A673 (cell line): ENCODE measurements around the gene HMGN3. TPM values are rescaled to one million over a fixed set of nuclear protein-coding genes. Genes with fewer than 3 reads are reported as not detected.

Experiments used
- BruUV-seq: library from RNA; stranded (reverse); fragments of 400-500 nt; replicated peaks from 2 replicates; lab custom pipeline; 2021; lab: Mats Ljungman, UMichigan
- CTCF ChIA-PET: fragments of 300-600 bp; sonication (Branson Sonifier 250); formaldehyde crosslinking; loops from one replicate; lab custom pipeline; 2022; ENCODE audit warnings: antibody characterized with exemption; lab: Charles Lee
- POLR2A ChIA-PET: fragments of 300-600 bp; sonication (Branson Sonifier 250); formaldehyde crosslinking; loops from one replicate; lab custom pipeline; 2022; ENCODE audit warnings: antibody characterized with exemption; ENCODE audit not compliant: low non-redundant PET; lab: Charles Lee
- DNase-seq: peaks from one replicate; pipeline ENCODE4 v3.0.0-alpha.2; 2015; ENCODE audit warnings: low spot score
- H3K27ac ChIP-seq: fragments of 200-600 bp; sonication (generic); 2 replicates; pipeline ENCODE4 v1.5.1; 2016; ENCODE audit warnings: mixed run types, low read depth, mild to moderate bottlenecking, mixed read lengths, antibody characterized with exemption, low read length; ENCODE audit not compliant: poor library complexity, severe bottlenecking
- H3K27me3 ChIP-seq: fragments of 200-600 bp; sonication (generic); replicated peaks from 2 replicates; pipeline ENCODE4 v1.6.1; 2017; ENCODE audit warnings: mixed run types, low read depth, mild to moderate bottlenecking, mixed read lengths, antibody characterized with exemption, low read length; ENCODE audit not compliant: insufficient read depth, poor library complexity
- H3K36me3 ChIP-seq: fragments of 200-600 bp; sonication (generic); 2 replicates; pipeline ENCODE4 v1.6.1; 2016; ENCODE audit warnings: mixed run types, mild to moderate bottlenecking, mixed read lengths, antibody characterized with exemption, low read length; ENCODE audit not compliant: insufficient read depth, poor library complexity, severe bottlenecking
- H3K4me1 ChIP-seq: fragments of 200-600 bp; sonication (generic); 2 replicates; pipeline ENCODE4 v1.6.1; 2017; ENCODE audit warnings: mixed run types, mild to moderate bottlenecking, mixed read lengths, antibody characterized with exemption, low read length; ENCODE audit not compliant: insufficient read depth, poor library complexity, severe bottlenecking
- H3K4me3 ChIP-seq: fragments of 200-600 bp; sonication (generic); 2 replicates; pipeline ENCODE4 v1.5.1; 2016; ENCODE audit warnings: low read depth, mixed run types, mild to moderate bottlenecking, mixed read lengths, low read length; ENCODE audit not compliant: poor library complexity, severe bottlenecking
- H3K9me3 ChIP-seq: fragments of 200-600 bp; sonication (generic); 2 replicates; pipeline ENCODE4 v1.6.1; 2016; ENCODE audit warnings: mixed run types, low read depth, mild to moderate bottlenecking, mixed read lengths, antibody characterized with exemption, low read length; ENCODE audit not compliant: poor library complexity, severe bottlenecking
- CTCF ChIP-seq: fragments of 300-800, 200-600 bp; sonication (generic); conservative IDR thresholded peaks from 2 replicates; pipeline ENCODE4 v1.5.1; 2017; ENCODE audit warnings: low read depth, mild to moderate bottlenecking, antibody characterized with exemption, low read length, moderate library complexity, mixed read lengths
- EZH2 ChIP-seq: fragments of 200-600 bp; sonication (generic); IDR thresholded peaks from 2 replicates; pipeline ENCODE4 v1.6.1; 2017; ENCODE audit warnings: borderline replicate concordance, low read depth, mild to moderate bottlenecking, mixed read lengths, antibody characterized with exemption, low read length; ENCODE audit not compliant: poor library complexity, severe bottlenecking
- intact Hi-C: fragments of 100-400 bp; cut with micrococcal nuclease; formaldehyde crosslinking; loops from one replicate; pipeline ENCODE4 v1.10.0; 2022; ENCODE audit not compliant: unreplicated experiment
- total RNA-seq: library from RNA; stranded (reverse); gene quantifications from 2 replicates; pipeline ENCODE4 v1.2.3, GENCODE V29; 2021

HMGN3 gene
- total RNA-seq, 1 experiment from 2014 or later, result 83.8 TPM

GRCh38 chr6:79202556-79202955, 31.9 kb downstream of the HMGN3 start:
- ChIA-PET POLR2A (no interaction called here), CTCF (no interaction called here)
- no TSS peak for BruUV-seq
- no peaks in the 10 kb centered on the region for H3K9me3 ChIP-seq
- no peak overlapping the region for H3K4me3 ChIP-seq
- H3K4me1 ChIP-seq, result no peaks in the 10 kb centered on the region
- TF ChIP-seq EZH2, result no peak
- no peak for TF ChIP-seq CTCF
- H3K27ac ChIP-seq, result no peak overlapping the region
- H3K27me3 ChIP-seq, result no peaks in the 10 kb centered on the region
- no peaks in the 10 kb centered on the region for H3K36me3 ChIP-seq
- intact Hi-C loops, result no loop called here
- DNase-seq, result no peak

- no peaks in the 10 kb centered on the region for H3K4me1 ChIP-seq
- H3K9me3 ChIP-seq, result no peaks in the 10 kb centered on the region
- H3K4me3 ChIP-seq, result no peak overlapping the region
- H3K27me3 ChIP-seq, result no peaks in the 10 kb centered on the region
- H3K36me3 ChIP-seq, result no peaks in the 10 kb centered on the region
- TF ChIP-seq CTCF (no peak), EZH2 (no peak)
- no peak overlapping the region for H3K27ac ChIP-seq
- POLR2A ChIA-PET, result no interaction called here
- CTCF ChIA-PET, result no interaction called here
- no peak for DNase-seq
- intact Hi-C loops, result no loop called here
- no TSS peak for BruUV-seq
Observed at GRCh38 chr6:79201983-79202382, 32.5 kb downstream of the HMGN3 start.

GRCh38 chr6:79201143-79201542, 33.3 kb downstream of the HMGN3 start:
- no peaks in the 10 kb centered on the region for H3K4me1 ChIP-seq
- POLR2A ChIA-PET, result interaction anchor here (0.8 kb wide), 1 partner anchor 12 kb away, joined by 3 read pairs; no protein-coding TSS in a partner anchor
- CTCF ChIA-PET, result no interaction called here
- intact Hi-C loops, result no loop called here
- H3K9me3 ChIP-seq, result no peaks in the 10 kb centered on the region
- no peak overlapping the region for H3K4me3 ChIP-seq
- no peaks in the 10 kb centered on the region for H3K36me3 ChIP-seq
- TF ChIP-seq CTCF (no peak), EZH2 (no peak)
- H3K27me3 ChIP-seq, result no peaks in the 10 kb centered on the region
- BruUV-seq, result no TSS peak
- H3K27ac ChIP-seq, result no peak overlapping the region
- DNase-seq, result no peak
